H9 (cell line): Measurements from ENCODE around the gene PSMA3. TPM values are rescaled to one million over a fixed set of nuclear protein-coding genes. Genes with fewer than 3 reads are reported as not detected.

Source experiments
- DNase-seq: peaks from one replicate; pipeline ENCODE4 v3.0.0-alpha.2; 2017
- H2AFZ ChIP-seq: one replicate; pipeline ENCODE4 v1.6.1; 2013; ENCODE audit warnings: mild to moderate bottlenecking, low read length, control low read depth, moderate library complexity
- H2AK5ac ChIP-seq: 2 replicates; pipeline ENCODE4 v1.6.1; 2013; ENCODE audit warnings: low read length, control low read depth, mixed read lengths; ENCODE audit not compliant: insufficient read length
- H2BK120ac ChIP-seq: one replicate; pipeline ENCODE4 v1.6.1; 2013; ENCODE audit warnings: low read depth, mild to moderate bottlenecking, low read length, control low read depth, inconsistent platforms; ENCODE audit not compliant: poor library complexity, severe bottlenecking
- H2BK12ac ChIP-seq: 2 replicates; pipeline ENCODE4 v1.6.1; 2013; ENCODE audit warnings: low read length, control low read depth, mixed read lengths, low read depth; ENCODE audit not compliant: insufficient read length
- H2BK15ac ChIP-seq: 2 replicates; pipeline ENCODE4 v1.6.1; 2013; ENCODE audit warnings: low read depth, low read length, control low read depth
- H2BK20ac ChIP-seq: one replicate; pipeline ENCODE4 v1.6.1; 2013; ENCODE audit warnings: low read depth, mild to moderate bottlenecking, low read length, control low read depth, inconsistent platforms; ENCODE audit not compliant: poor library complexity, severe bottlenecking
- H2BK5ac ChIP-seq: 2 replicates; pipeline ENCODE4 v1.6.1; 2013; ENCODE audit warnings: low read length, control low read depth, mixed read lengths; ENCODE audit not compliant: insufficient read length
- H3K14ac ChIP-seq: 2 replicates; pipeline ENCODE4 v1.6.1; 2013; ENCODE audit warnings: low read length, control low read depth; ENCODE audit not compliant: insufficient read depth
- H3K18ac ChIP-seq: 2 replicates; pipeline ENCODE4 v1.6.1; 2013; ENCODE audit warnings: low read depth, mild to moderate bottlenecking, mixed read lengths, low read length, control low read depth; ENCODE audit not compliant: insufficient read length
- H3K23ac ChIP-seq: 2 replicates; pipeline ENCODE4 v1.6.1; 2013; ENCODE audit warnings: low read length, control low read depth, mixed read lengths, low read depth; ENCODE audit not compliant: insufficient read length
- H3K23me2 ChIP-seq: 2 replicates; pipeline ENCODE4 v1.6.1; 2013; ENCODE audit warnings: low read depth, mild to moderate bottlenecking, mixed read lengths, low read length, control low read depth; ENCODE audit not compliant: insufficient read length, poor library complexity, severe bottlenecking
- H3K27ac ChIP-seq: 2 replicates; pipeline ENCODE4 v1.5.1; 2013; ENCODE audit warnings: low read length, control low read depth, mixed read lengths, low read depth; ENCODE audit not compliant: insufficient read length
- H3K27me3 ChIP-seq: 2 replicates; pipeline ENCODE4 v1.6.1; 2013; ENCODE audit warnings: low read length, control low read depth, inconsistent platforms; ENCODE audit not compliant: insufficient read depth
- H3K4ac ChIP-seq: 2 replicates; pipeline ENCODE4 v1.6.1; 2013; ENCODE audit warnings: low read depth, mild to moderate bottlenecking, control low read depth, inconsistent platforms, low read length, moderate library complexity
- H3K4me1 ChIP-seq: 2 replicates; pipeline ENCODE4 v1.6.1; 2013; ENCODE audit warnings: low read length, control low read depth, inconsistent platforms; ENCODE audit not compliant: insufficient read depth
- H3K4me2 ChIP-seq: 2 replicates; pipeline ENCODE4 v1.6.1; 2013; ENCODE audit warnings: low read length, control low read depth, mixed read lengths; ENCODE audit not compliant: insufficient read length, insufficient read depth
- H3K56ac ChIP-seq: 2 replicates; pipeline ENCODE4 v1.6.1; 2013; ENCODE audit warnings: low read depth, mild to moderate bottlenecking, mixed read lengths, low read length, control low read depth; ENCODE audit not compliant: insufficient read length
- H3K79me1 ChIP-seq: 2 replicates; pipeline ENCODE4 v1.6.1; 2013; ENCODE audit warnings: low read depth, mild to moderate bottlenecking, moderate library complexity, low read length, control low read depth, inconsistent platforms; ENCODE audit not compliant: insufficient read depth, poor library complexity, severe bottlenecking
- H3K79me2 ChIP-seq: 2 replicates; pipeline ENCODE4 v1.6.1; 2013; ENCODE audit warnings: low read length, control low read depth, inconsistent platforms; ENCODE audit not compliant: insufficient read depth
- H3K9ac ChIP-seq: 2 replicates; pipeline ENCODE4 v1.6.1; 2013; ENCODE audit warnings: low read length, control low read depth, mixed read lengths; ENCODE audit not compliant: insufficient read length; ENCODE audit errors: extremely low read depth
- H3K9me3 ChIP-seq: one replicate; pipeline ENCODE4 v1.6.1; 2013; ENCODE audit warnings: low read depth, low read length, inconsistent platforms; ENCODE audit not compliant: control insufficient read depth
- H3T11ph ChIP-seq: one replicate; pipeline ENCODE4 v1.6.1; 2013; ENCODE audit warnings: mild to moderate bottlenecking, low read length, control low read depth, inconsistent platforms
- H4K20me1 ChIP-seq: one replicate; pipeline ENCODE4 v1.6.1; 2013; ENCODE audit not compliant: control insufficient read depth, insufficient read length, insufficient read depth
- H4K5ac ChIP-seq: 2 replicates; pipeline ENCODE4 v1.6.1; 2013; ENCODE audit warnings: low read depth, mild to moderate bottlenecking, mixed read lengths, low read length, control low read depth; ENCODE audit not compliant: insufficient read length
- H4K8ac ChIP-seq: replicated peaks from 2 replicates; pipeline ENCODE4 v1.6.1; 2013; ENCODE audit warnings: low read length, control low read depth, mixed read lengths, low read depth; ENCODE audit not compliant: insufficient read length
- H4K91ac ChIP-seq: 2 replicates; pipeline ENCODE4 v1.6.1; 2013; ENCODE audit warnings: low read depth, mild to moderate bottlenecking, moderate library complexity, mixed read lengths, low read length, control low read depth; ENCODE audit not compliant: insufficient read length
- H3K27ac Mint-ChIP-seq, 3 experiments: 2 replicates in 2 of 3; 3 replicates in 1 of 3; pipeline ENCODE4 v1.8.0; 2020 to 2021; ENCODE audit warnings: mixed read lengths in 3 of 3, mild to moderate bottlenecking in 1 of 3, moderate library complexity in 1 of 3
- H3K27me3 Mint-ChIP-seq: 2 replicates; pipeline ENCODE4 v1.8.0; 2021; ENCODE audit warnings: low read depth, mild to moderate bottlenecking, moderate library complexity, mixed read lengths
- H3K36me3 Mint-ChIP-seq, 3 experiments: 2 replicates in 2 of 3; 3 replicates in 1 of 3; pipeline ENCODE4 v1.8.0; 2020 to 2021; ENCODE audit warnings: low read depth in 3 of 3, mixed read lengths in 3 of 3; ENCODE audit not compliant: insufficient read depth in 1 of 3
- H3K4me1 Mint-ChIP-seq, 2 experiments: 2 replicates each; pipeline ENCODE4 v1.8.0; 2020; ENCODE audit warnings: mixed read lengths in 2 of 2
- H3K4me3 Mint-ChIP-seq, 2 experiments: 2 replicates in 1 of 2; 3 replicates in 1 of 2; pipeline ENCODE4 v1.8.0; 2020 to 2021; ENCODE audit warnings: mild to moderate bottlenecking in 2 of 2, mixed read lengths in 2 of 2, moderate library complexity in 1 of 2
- H3K9me3 Mint-ChIP-seq, 2 experiments: 2 replicates in 1 of 2; 3 replicates in 1 of 2; pipeline ENCODE4 v1.8.0; 2020; ENCODE audit warnings: mild to moderate bottlenecking in 2 of 2, mixed read lengths in 2 of 2, moderate library complexity in 1 of 2
- CTCF ChIP-seq: fragments of 200-600 bp; sonication (generic); conservative IDR thresholded peaks from 3 replicates; pipeline ENCODE4 v1.8.0; 2021; ENCODE audit warnings: antibody characterized with exemption, mild to moderate bottlenecking
- WGBS: extraction: QIAGEN DNeasy Blood & Tissue Kit; methylation state at CpG from one replicate; pipeline ENCODE4 v1.1.7; 2013; ENCODE audit warnings: missing lambda C conversion rate, low lambda C conversion rate, mixed read lengths; ENCODE audit not compliant: insufficient read length; ENCODE audit errors: extremely low coverage; 5-methylcytosine and 5-hydroxymethylcytosine counted together
- total RNA-seq: library from RNA; stranded (reverse); gene quantifications from 2 replicates; pipeline ENCODE4 v1.2.1, GENCODE V29; 2021

Gene PSMA3
- total RNA-seq, 1 experiment from 2014 or later = 342 TPM

GRCh38 chr14:58294201-58294600, 49.6 kb downstream of the PSMA3 start:
- no peak for TF ChIP-seq CTCF
- Histone ChIP-seq H3K79me2 (peaks cover 34% of the 10 kb centered on the region; the same call in 1 of the 2 replicates), H3K4me2 (no peak overlapping the region), H3K9me3 (no peaks in the 10 kb centered on the region), H3K27me3 (no peaks in the 10 kb centered on the region), H3K27ac (no peak overlapping the region), H3K23me2 (no peaks in the 10 kb centered on the region), H2BK12ac (no peak overlapping the region), H2BK15ac (no peak overlapping the region), H3K23ac (no peak overlapping the region), H4K8ac (no peak overlapping the region), H3K79me1 (peaks cover 10% of the 10 kb centered on the region), H3K4ac (no peak overlapping the region), H3K14ac (no peak overlapping the region), H2AK5ac (no peak overlapping the region), H2AFZ (no peak overlapping the region), H4K20me1 (no peaks in the 10 kb centered on the region), H3K9ac (no peak overlapping the region), H3K18ac (no peak overlapping the region), H2BK120ac (no peak overlapping the region), H4K91ac (no peak overlapping the region), H2BK20ac (no peak overlapping the region), H3T11ph (no peak overlapping the region), H3K4me1 (no peaks in the 10 kb centered on the region), H2BK5ac (no peak overlapping the region), H3K56ac (no peak overlapping the region), H4K5ac (no peak overlapping the region)
- H3K9me3 Mint-ChIP-seq = no peaks in the 10 kb centered on the region
- H3K27ac Mint-ChIP-seq = peak overlapping the region in 1 of 3 experiments; percentile 13; a peak in 1 of 7 replicates
- no peaks in the 10 kb centered on the region for H3K27me3 Mint-ChIP-seq
- peaks cover 25 to 54% (median 52%) of the 10 kb centered on the region in 3 experiments for H3K36me3 Mint-ChIP-seq
- DNase-seq = no peak
- H3K4me1 Mint-ChIP-seq = peaks cover 6 to 8% of the 10 kb centered on the region in 2 experiments
- no CpG with 5 or more reads among the region's 7 CpGs for WGBS
- H3K4me3 Mint-ChIP-seq = no peak overlapping the region
